Left ventricle myocardium inferior (tissue), 1 donor: Measurements from ENCODE around the gene GABRB2. TPM values are rescaled to one million over a fixed set of nuclear protein-coding genes. Genes with fewer than 3 reads are reported as not detected.

Experiments
- DNase-seq: peaks from one replicate; pipeline ENCODE4 v3.0.0-alpha.2; 2020
- H3K27ac ChIP-seq: fragments of 200-600 bp; replicated peaks from 2 replicates; pipeline ENCODE4 v1.8.0; 2021
- H3K27me3 ChIP-seq: fragments of 200-600 bp; 2 replicates; pipeline ENCODE4 v1.8.0; 2021; ENCODE audit warnings: low read depth
- H3K36me3 ChIP-seq: fragments of 200-600 bp; 2 replicates; pipeline ENCODE4 v1.8.0; 2021
- H3K4me1 ChIP-seq: fragments of 200-600 bp; 2 replicates; pipeline ENCODE4 v1.8.0; 2021
- H3K4me3 ChIP-seq: fragments of 200-600 bp; 2 replicates; pipeline ENCODE4 v1.8.0; 2021; ENCODE audit warnings: mild to moderate bottlenecking, moderate library complexity
- H3K9me3 ChIP-seq: fragments of 200-600 bp; replicated peaks from 2 replicates; pipeline ENCODE4 v1.8.0; 2021
- CTCF ChIP-seq: fragments of 200-600 bp; IDR thresholded peaks from 2 replicates; pipeline ENCODE4 v1.8.0; 2021; ENCODE audit warnings: antibody characterized with exemption, mild to moderate bottlenecking, borderline replicate concordance
- intact Hi-C: fragments of 100-400 bp; cut with micrococcal nuclease; formaldehyde crosslinking; loops from one replicate; pipeline ENCODE4 v1.11.0; 2022
- total RNA-seq: library from RNA; stranded (reverse); fragmentation: NEBNext Ultra II Directional; extraction: Animal tissue kit (Norgen Biotek cat#: 25700); gene quantifications from one replicate; pipeline ENCODE4 v1.2.1, GENCODE V29; 2021
- donor health status: DM: no; HTN: yes; CAD: no; lungs with severe emphysema.

GABRB2 gene
- total RNA-seq, 1 donor from 2014 or later: 0.11 TPM

DNA sequence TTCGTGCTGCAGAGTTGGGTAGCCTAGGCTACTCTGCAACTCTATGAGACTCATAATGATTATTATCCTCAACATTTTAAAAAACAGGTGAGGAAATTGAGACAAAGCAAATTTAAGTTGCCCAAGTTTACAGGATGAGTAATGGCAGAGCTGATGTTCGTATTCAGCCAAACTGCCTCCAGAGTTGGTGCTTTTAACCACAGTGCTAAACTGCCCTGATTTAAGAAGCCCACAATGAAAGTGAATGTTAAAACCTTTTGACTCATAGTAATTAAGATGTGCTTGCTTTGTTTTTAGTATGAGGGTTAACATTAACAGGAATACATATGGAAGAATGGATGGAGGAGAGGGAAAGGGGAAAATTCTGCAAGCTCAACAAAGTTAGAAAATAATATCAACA is 15.9 kb upstream of the GABRB2 start:
- H3K27me3 ChIP-seq: no peaks in the 10 kb centered on the region
- H3K27ac ChIP-seq: no peak overlapping the region
- H3K9me3 ChIP-seq: no peaks in the 10 kb centered on the region
- no peak for DNase-seq
- no peak overlapping the region for H3K4me3 ChIP-seq
- TF ChIP-seq CTCF: no peak
- intact Hi-C loops: no loop called here
- H3K4me1 ChIP-seq: no peaks in the 10 kb centered on the region
- H3K36me3 ChIP-seq: no peaks in the 10 kb centered on the region

- DNase-seq: no peak
- intact Hi-C loops: no loop called here
- no peak for TF ChIP-seq CTCF
- peaks cover 31% of the 10 kb centered on the region for H3K4me1 ChIP-seq
- no peak overlapping the region for H3K27ac ChIP-seq
- H3K27me3 ChIP-seq: peaks cover 78% of the 10 kb centered on the region
- H3K4me3 ChIP-seq: no peak overlapping the region
- H3K36me3 ChIP-seq: no peaks in the 10 kb centered on the region
- H3K9me3 ChIP-seq: peaks cover 12% of the 10 kb centered on the region
Observed at GRCh38 chr5:161549106-161549505, 2.6 kb upstream of the GABRB2 start.

DNA sequence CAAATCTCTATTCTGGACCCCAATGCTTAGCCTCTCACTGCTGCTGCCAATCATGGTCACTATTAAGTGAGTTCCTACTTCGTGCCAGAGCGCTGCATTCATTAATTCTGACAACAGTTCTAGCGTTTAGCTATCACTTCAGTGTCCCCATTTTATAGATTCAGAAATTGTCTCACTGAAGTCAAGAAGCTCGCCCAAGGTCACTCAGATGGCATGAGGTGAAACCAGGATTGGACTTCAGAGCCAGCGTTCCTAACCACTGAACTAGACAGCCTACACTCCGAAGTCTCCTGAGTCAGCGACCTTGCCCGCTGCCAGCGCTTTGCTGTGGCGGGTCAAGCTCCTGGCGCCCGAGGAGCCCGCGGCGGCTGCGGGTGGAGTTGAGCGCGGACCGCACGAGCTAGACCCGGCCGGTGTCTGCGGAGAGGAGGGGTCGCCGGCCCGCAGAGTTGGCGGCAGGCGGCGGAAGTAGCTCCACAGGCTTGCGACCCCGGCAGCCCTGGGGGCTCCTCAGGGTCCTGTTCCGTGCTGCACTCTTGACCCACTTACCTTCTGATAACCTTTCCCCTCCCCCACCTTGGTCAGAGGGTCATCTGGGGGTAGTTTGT is 2.1 kb upstream of the GABRB2 start:
- Histone ChIP-seq H3K27me3 (peaks cover 84% of the 10 kb centered on the region), H3K4me1 (peaks cover 31% of the 10 kb centered on the region), H3K9me3 (peaks cover 12% of the 10 kb centered on the region), H3K27ac (no peak overlapping the region), H3K36me3 (no peaks in the 10 kb centered on the region), H3K4me3 (peak overlapping the region; percentile 62)
- no peak for TF ChIP-seq CTCF
- no peak for DNase-seq
- intact Hi-C loops: no loop called here

DNA sequence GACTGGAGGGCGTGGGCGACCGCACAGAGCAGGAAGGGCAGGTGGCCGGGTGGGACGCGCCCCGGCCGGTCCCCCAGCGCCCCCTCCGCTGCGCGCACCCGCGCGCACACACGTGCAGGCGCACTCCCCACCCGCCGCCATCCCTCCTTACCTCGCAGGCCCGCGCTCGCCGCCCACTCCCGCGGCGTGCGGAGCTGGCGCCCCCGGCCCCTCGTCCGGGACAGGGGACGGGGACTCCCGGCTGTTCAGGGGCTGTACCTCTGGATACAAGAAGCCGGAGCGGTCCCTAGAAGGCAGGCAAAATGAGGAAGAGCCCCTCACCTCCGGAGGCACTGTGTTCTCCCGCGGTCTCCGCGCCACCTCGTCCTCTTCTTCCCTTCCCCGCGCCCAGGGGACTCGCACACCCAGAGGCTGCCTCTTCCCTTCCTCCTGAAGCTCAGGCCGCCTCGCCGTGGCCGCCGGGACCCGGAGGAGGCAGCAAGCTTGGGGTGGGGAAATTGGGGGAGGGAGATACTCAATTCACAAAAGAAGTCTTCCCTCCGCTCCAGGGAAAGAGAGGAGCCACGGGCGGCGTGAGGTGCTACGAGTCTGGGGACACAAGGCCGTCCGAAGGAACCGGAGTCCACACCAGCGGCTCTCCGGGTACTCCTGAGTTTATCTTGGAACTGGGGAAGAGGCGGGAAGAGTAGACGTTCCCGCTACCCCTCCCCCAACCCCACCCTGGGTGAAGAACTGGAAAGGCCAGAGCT is 1.4 kb upstream of the GABRB2 start:
- intact Hi-C loops: no loop called here
- peaks cover 31% of the 10 kb centered on the region for H3K4me1 ChIP-seq
- TF ChIP-seq CTCF: no peak
- H3K4me3 ChIP-seq: peak overlapping the region; percentile 62
- H3K36me3 ChIP-seq: no peaks in the 10 kb centered on the region
- peaks cover 12% of the 10 kb centered on the region for H3K9me3 ChIP-seq
- H3K27ac ChIP-seq: no peak overlapping the region
- peaks cover 90% of the 10 kb centered on the region for H3K27me3 ChIP-seq
- DNase-seq: no peak

DNA sequence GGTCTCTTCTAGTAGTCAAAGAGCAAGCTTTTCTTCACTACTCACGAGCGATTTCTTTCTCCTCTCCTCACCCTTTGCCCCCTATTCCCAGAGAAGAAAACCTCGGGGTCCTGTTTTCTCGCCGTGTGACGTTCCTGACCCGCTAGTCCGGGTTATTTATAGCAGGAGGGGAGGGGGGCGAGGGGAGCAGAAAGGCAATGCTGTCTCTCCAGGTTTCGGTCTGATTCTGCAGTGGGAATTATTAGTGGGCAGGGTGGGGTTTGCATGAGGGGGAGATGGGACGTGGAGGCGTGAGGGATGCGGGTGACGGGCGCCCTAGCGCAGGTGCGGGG is 847 bp upstream of the GABRB2 start:
- Histone ChIP-seq H3K36me3 (no peaks in the 10 kb centered on the region), H3K9me3 (peaks cover 9% of the 10 kb centered on the region), H3K27me3 (peaks cover 85% of the 10 kb centered on the region), H3K4me1 (peaks cover 31% of the 10 kb centered on the region), H3K4me3 (peak overlapping the region; percentile 62), H3K27ac (no peak overlapping the region)
- TF ChIP-seq CTCF: no peak
- intact Hi-C loops: no loop called here
- DNase-seq: no peak
